GM23248 (cell line): ENCODE measurements around the gene MKS1. TPM values are rescaled to one million over a fixed set of nuclear protein-coding genes. Genes with fewer than 3 reads are reported as not detected.

Source experiments
- DNase-seq: peaks from one replicate; pipeline ENCODE4 v3.0.0-alpha.2; 2015
- H2AFZ ChIP-seq: fragments of 200-600 bp; sonication (generic); 2 replicates; pipeline ENCODE4 v1.6.1; 2016; ENCODE audit warnings: antibody characterized with exemption
- H3F3A ChIP-seq: fragments of 200-600 bp; sonication (generic); 2 replicates; pipeline ENCODE4 v1.6.1; 2016; ENCODE audit warnings: mild to moderate bottlenecking, antibody characterized with exemption, mixed run types; ENCODE audit not compliant: insufficient read depth
- H3K27ac ChIP-seq: fragments of 200-600 bp; sonication (generic); 2 replicates; pipeline ENCODE4 v1.5.1; 2016; ENCODE audit warnings: mild to moderate bottlenecking
- H3K27me3 ChIP-seq: fragments of 200-600 bp; sonication (generic); replicated peaks from 2 replicates; pipeline ENCODE4 v1.6.1; 2016; ENCODE audit warnings: mild to moderate bottlenecking; ENCODE audit not compliant: insufficient read depth
- H3K36me3 ChIP-seq: fragments of 200-600 bp; sonication (generic); 2 replicates; pipeline ENCODE4 v1.6.1; 2016; ENCODE audit warnings: low read depth, mild to moderate bottlenecking
- H3K4me1 ChIP-seq: fragments of 200-600 bp; sonication (generic); 2 replicates; pipeline ENCODE4 v1.6.1; 2016; ENCODE audit warnings: mild to moderate bottlenecking; ENCODE audit not compliant: insufficient read depth
- H3K4me2 ChIP-seq: fragments of 200-600 bp; sonication (generic); one replicate; pipeline ENCODE4 v1.6.1; 2016; ENCODE audit warnings: mild to moderate bottlenecking; ENCODE audit not compliant: unreplicated experiment
- H3K4me3 ChIP-seq: fragments of 200-600 bp; sonication (generic); 2 replicates; pipeline ENCODE4 v1.5.1; 2016; ENCODE audit warnings: mild to moderate bottlenecking
- H3K79me2 ChIP-seq: fragments of 200-600 bp; sonication (generic); 2 replicates; pipeline ENCODE4 v1.6.1; 2016; ENCODE audit warnings: mild to moderate bottlenecking; ENCODE audit not compliant: insufficient read depth
- H3K9ac ChIP-seq: fragments of 200-600 bp; sonication (generic); 2 replicates; pipeline ENCODE4 v1.6.1; 2016; ENCODE audit warnings: mild to moderate bottlenecking
- H3K9me2 ChIP-seq: fragments of 200-600 bp; sonication (generic); 2 replicates; pipeline ENCODE4 v1.6.1; 2016; ENCODE audit warnings: mixed run types, mild to moderate bottlenecking, moderate library complexity; ENCODE audit not compliant: insufficient read depth
- H3K9me3 ChIP-seq: fragments of 200-600 bp; sonication (generic); one replicate; pipeline ENCODE4 v1.6.1; 2017; ENCODE audit warnings: low read depth
- H4K20me1 ChIP-seq: fragments of 200-600 bp; sonication (generic); 2 replicates; pipeline ENCODE4 v1.6.0; 2016; ENCODE audit not compliant: insufficient read depth
- EZH2 ChIP-seq: fragments of 200-600 bp; sonication (generic); IDR thresholded peaks from 2 replicates; pipeline ENCODE4 v1.6.1; 2018; ENCODE audit warnings: antibody characterized with exemption, mild to moderate bottlenecking; ENCODE audit not compliant: insufficient read depth, poor library complexity, severe bottlenecking
- EZH2phosphoT487 ChIP-seq: fragments of 200-600 bp; sonication (generic); IDR thresholded peaks from 2 replicates; pipeline ENCODE4 v1.6.1; 2018; ENCODE audit warnings: antibody characterized with exemption, moderate library complexity, mild to moderate bottlenecking, low read depth; ENCODE audit not compliant: insufficient read depth
- WGBS, 2 experiments: methylation state at CpG; one replicate each; pipeline ENCODE4 v1.1.6; 2015 to 2017; ENCODE audit warnings: low lambda C conversion rate in 2 of 2, low coverage in 1 of 2; ENCODE audit errors: missing lambda C conversion rate in 2 of 2; 5-methylcytosine and 5-hydroxymethylcytosine counted together
- in situ Hi-C: fragments of 300-500 bp; cut with MboI; formaldehyde crosslinking; loops from 2 replicates; pipeline ENCODE4 v1.15.0; 2020
- polyA plus RNA-seq: library from polyadenylated mRNA; unstranded; fragments of >200 nt; fragmentation: Nextera tagmentation; extraction: Ambion mirVana; gene quantifications from 2 replicates; pipeline ENCODE4 v1.2.1, GENCODE V29; 2016
- total RNA-seq: library from RNA; depleted of rRNA; stranded (reverse); fragments of >200 nt; shearing (Covaris generic); gene quantifications from 2 replicates; pipeline ENCODE4 v1.2.3, GENCODE V29; 2014

Gene MKS1
- total and polyA plus RNA-seq, 2 experiments from 2014 or later: 14.1 to 15.3 TPM

- H3K9me2 ChIP-seq: no peaks in the 10 kb centered on the region
- peak; percentile 21 for DNase-seq
- H3K36me3 ChIP-seq: no peaks in the 10 kb centered on the region
- H3K4me1 ChIP-seq: 0 out of 2 replicates have a peak, but pooled peaks cover 4% of the 10 kb centered on the region
- no peaks in the 10 kb centered on the region for H3K79me2 ChIP-seq
- H3K4me2 ChIP-seq: no peak overlapping the region
- no peak overlapping the region for H3K9ac ChIP-seq
- no peak overlapping the region for H3K4me3 ChIP-seq
- WGBS, 2 experiments: 19 to 26% methylated on average over 13 to 14 of the region's 14 CpGs
- no peaks in the 10 kb centered on the region for H4K20me1 ChIP-seq
- no peaks in the 10 kb centered on the region for H3K9me3 ChIP-seq
- in situ Hi-C loops: no loop called here
- H2AFZ ChIP-seq: no peak overlapping the region
- no peak overlapping the region for H3K27ac ChIP-seq
- TF ChIP-seq EZH2 (no peak), EZH2phosphoT487 (no peak)
- H3F3A ChIP-seq: no peaks in the 10 kb centered on the region
- peaks cover 15% of the 10 kb centered on the region; the same call in 1 of the 2 replicates for H3K27me3 ChIP-seq
Measured at GRCh38 chr17:58191241-58191896, 27.7 kb downstream of the MKS1 start.

GRCh38 chr17:58189436-58190146 is 29.5 kb downstream of the MKS1 start:
- H3K9me2 ChIP-seq: no peaks in the 10 kb centered on the region
- peak; percentile 94 for DNase-seq
- H3K27me3 ChIP-seq: peaks cover 9% of the 10 kb centered on the region; the same call in 1 of the 2 replicates
- 48 to 51% methylated on average over 11 of the region's 11 CpGs for WGBS, 2 experiments
- in situ Hi-C loops: no loop called here
- H3K9me3 ChIP-seq: no peaks in the 10 kb centered on the region
- 0 out of 2 replicates have a peak, but pooled peaks cover 4% of the 10 kb centered on the region for H3K4me1 ChIP-seq
- no peak overlapping the region for H3K9ac ChIP-seq
- H3K79me2 ChIP-seq: no peaks in the 10 kb centered on the region
- TF ChIP-seq EZH2phosphoT487 (no peak), EZH2 (no peak)
- H3K27ac ChIP-seq: no peak overlapping the region
- no peaks in the 10 kb centered on the region for H3K36me3 ChIP-seq
- H3F3A ChIP-seq: no peaks in the 10 kb centered on the region
- H2AFZ ChIP-seq: no peak overlapping the region
- H3K4me3 ChIP-seq: no peak overlapping the region
- no peaks in the 10 kb centered on the region for H4K20me1 ChIP-seq
- H3K4me2 ChIP-seq: no peak overlapping the region

GRCh38 chr17:58187675-58188074 is 31.4 kb downstream of the MKS1 start:
- Histone ChIP-seq H3K4me2 (no peak overlapping the region), H2AFZ (no peak overlapping the region), H3K36me3 (no peaks in the 10 kb centered on the region), H3K9me3 (no peaks in the 10 kb centered on the region), H4K20me1 (no peaks in the 10 kb centered on the region), H3K4me3 (no peak overlapping the region), H3K79me2 (no peaks in the 10 kb centered on the region), H3K9me2 (no peaks in the 10 kb centered on the region), H3K4me1 (0 out of 2 replicates have a peak, but pooled peaks cover 4% of the 10 kb centered on the region), H3K27me3 (peaks cover 9% of the 10 kb centered on the region; the same call in 1 of the 2 replicates), H3K9ac (no peak overlapping the region), H3K27ac (no peak overlapping the region), H3F3A (no peaks in the 10 kb centered on the region)
- WGBS, 2 experiments: 31 to 33% methylated on average over 7 of the region's 7 CpGs
- in situ Hi-C loops: no loop called here
- no peak for TF ChIP-seq EZH2
- no peak for DNase-seq

- H4K20me1 ChIP-seq: no peaks in the 10 kb centered on the region
- H3K4me2 ChIP-seq: no peak overlapping the region
- no peaks in the 10 kb centered on the region for H3F3A ChIP-seq
- H3K9me3 ChIP-seq: no peaks in the 10 kb centered on the region
- H3K9ac ChIP-seq: no peak overlapping the region
- H3K4me3 ChIP-seq: no peak overlapping the region
- H3K27me3 ChIP-seq: peaks cover 3% of the 10 kb centered on the region; the same call in 1 of the 2 replicates
- no peak overlapping the region for H3K27ac ChIP-seq
- no peaks in the 10 kb centered on the region for H3K36me3 ChIP-seq
- TF ChIP-seq EZH2 (no peak), EZH2phosphoT487 (no peak)
- H3K4me1 ChIP-seq: 0 out of 2 replicates have a peak, but pooled peaks cover 4% of the 10 kb centered on the region
- H3K79me2 ChIP-seq: no peaks in the 10 kb centered on the region
- DNase-seq: no peak
- H2AFZ ChIP-seq: no peak overlapping the region
- in situ Hi-C loops: no loop called here
- 67 to 71% methylated on average over 6 of the region's 6 CpGs for WGBS, 2 experiments
- H3K9me2 ChIP-seq: no peaks in the 10 kb centered on the region
Measured at GRCh38 chr17:58187063-58187462, 32.0 kb downstream of the MKS1 start.
